ENCODE measurements around the gene PPIH. TPM values are rescaled to one million over a fixed set of nuclear protein-coding genes. Genes with fewer than 3 reads are reported as not detected.
"Not testable (repeated sequence)": the region's sequence is repeated elsewhere in the genome, so short reads cannot be mapped to it uniquely, and the experiment has no call there.

Gene PPIH
- total RNA-seq, result 16.0 and 20.9 TPM in 2 replicates

DNA sequence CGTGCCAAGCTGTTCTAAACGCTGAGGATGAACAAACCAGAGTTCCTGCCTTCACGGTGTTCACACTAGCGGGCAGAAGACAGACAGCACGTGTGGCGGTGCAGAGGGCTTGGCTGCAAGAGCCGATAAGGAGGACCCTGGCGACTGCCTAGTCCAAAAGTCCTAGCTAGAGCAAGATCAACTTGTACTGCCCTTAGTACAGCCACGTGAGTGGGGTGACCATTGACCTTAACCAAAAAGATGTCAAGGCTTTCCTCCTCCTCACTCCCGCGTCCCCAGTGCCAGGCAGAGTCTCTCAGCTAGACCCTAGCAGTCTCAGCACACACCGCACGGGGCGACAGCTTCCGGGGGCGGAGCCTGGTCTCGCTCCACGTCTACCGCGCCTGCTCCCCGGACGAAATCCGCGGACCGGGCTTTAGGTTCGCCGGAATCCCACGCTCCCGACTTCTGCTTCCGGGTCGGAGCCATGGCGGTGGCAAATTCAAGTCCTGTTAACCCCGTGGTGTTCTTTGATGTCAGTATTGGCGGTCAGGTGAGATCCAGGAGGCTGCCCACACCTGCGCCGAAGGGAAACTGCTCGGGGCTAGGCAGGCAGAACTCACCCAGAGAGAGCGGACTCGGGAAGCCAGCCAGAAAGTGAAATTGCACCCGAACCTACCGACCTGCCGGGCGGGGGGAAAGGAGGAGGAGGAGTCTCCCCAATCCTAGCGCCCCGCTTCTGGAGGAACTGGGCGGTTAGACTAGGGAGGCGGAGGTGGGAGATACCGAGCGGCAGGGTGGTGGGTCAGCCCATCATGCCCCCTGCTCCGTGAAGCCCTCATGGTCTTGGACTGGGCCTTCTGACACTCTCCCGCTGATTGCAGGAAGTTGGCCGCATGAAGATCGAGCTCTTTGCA lies at the start of gene PPIH:
PPIH (plus strand) TSS at position 443 of the 896 bp plus-strand sequence; CDS start at position 467, 24 bp downstream.
- TF ChIP-seq, protein P1, sequence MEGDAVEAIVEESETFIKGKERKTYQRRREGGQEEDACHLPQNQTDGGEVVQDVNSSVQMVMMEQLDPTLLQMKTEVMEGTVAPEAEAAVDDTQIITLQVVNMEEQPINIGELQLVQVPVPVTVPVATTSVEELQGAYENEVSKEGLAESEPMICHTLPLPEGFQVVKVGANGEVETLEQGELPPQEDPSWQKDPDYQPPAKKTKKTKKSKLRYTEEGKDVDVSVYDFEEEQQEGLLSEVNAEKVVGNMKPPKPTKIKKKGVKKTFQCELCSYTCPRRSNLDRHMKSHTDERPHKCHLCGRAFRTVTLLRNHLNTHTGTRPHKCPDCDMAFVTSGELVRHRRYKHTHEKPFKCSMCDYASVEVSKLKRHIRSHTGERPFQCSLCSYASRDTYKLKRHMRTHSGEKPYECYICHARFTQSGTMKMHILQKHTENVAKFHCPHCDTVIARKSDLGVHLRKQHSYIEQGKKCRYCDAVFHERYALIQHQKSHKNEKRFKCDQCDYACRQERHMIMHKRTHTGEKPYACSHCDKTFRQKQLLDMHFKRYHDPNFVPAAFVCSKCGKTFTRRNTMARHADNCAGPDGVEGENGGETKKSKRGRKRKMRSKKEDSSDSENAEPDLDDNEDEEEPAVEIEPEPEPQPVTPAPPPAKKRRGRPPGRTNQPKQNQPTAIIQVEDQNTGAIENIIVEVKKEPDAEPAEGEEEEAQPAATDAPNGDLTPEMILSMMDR (IDR thresholded peaks at IDR 0.05; ENCODE audit: insufficient read depth, low read depth, low read length), result peak; percentile 19
- peak within 1 kb of the TSS; percentile 94 for H3K4me3 ChIP-seq (ENCODE audit: low read depth, low read length)
- DNase-seq (ENCODE audit: low read depth), result peak; percentile 92

DNA sequence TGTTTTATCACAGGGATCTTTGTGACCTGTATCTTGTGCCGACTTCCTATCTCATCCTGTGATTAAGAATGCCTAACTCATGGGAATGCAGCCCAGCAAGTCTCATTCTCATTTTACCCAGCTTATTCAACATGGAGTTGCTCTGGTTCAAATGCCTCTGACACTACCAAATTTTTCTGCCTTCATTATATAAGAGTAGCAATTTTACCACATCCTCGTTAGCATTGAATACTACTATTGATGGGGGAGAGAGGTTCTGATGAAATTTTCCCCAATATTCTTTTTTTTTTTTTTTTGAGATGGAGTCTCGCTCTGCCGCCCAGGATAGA lies 44.5 kb upstream of the PPIH start:
- no peak overlapping the region for H3K4me3 ChIP-seq (ENCODE audit: low read depth, low read length)
- no peak for DNase-seq (ENCODE audit: low read depth)
- TF ChIP-seq, protein P1 (IDR thresholded peaks at IDR 0.05; ENCODE audit: insufficient read depth, low read depth, low read length), result no peak

DNA sequence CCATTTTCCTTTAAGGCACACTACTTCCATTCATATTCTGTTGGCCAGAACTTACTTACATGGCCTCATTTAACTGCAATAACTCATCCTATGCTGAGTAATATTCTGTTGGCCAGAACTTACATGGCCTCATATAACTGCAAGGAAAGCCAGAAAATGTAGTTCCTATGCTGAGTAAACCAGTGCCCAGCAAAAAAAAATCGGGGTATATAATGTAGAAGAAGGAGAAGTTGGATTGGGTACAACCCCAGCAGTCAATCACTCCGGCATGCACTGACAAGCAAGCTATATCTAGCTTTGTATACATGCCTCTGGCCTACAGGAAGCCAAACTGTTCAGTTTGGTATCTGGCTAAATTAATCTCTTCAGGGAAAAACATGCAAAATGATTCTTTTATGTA lies 39.4 kb upstream of the PPIH start:
- TF ChIP-seq, protein P1 (IDR thresholded peaks at IDR 0.05; ENCODE audit: insufficient read depth, low read depth, low read length), result no peak
- H3K4me3 ChIP-seq (ENCODE audit: low read depth, low read length), result no peak overlapping the region
- no peak for DNase-seq (ENCODE audit: low read depth)

DNA sequence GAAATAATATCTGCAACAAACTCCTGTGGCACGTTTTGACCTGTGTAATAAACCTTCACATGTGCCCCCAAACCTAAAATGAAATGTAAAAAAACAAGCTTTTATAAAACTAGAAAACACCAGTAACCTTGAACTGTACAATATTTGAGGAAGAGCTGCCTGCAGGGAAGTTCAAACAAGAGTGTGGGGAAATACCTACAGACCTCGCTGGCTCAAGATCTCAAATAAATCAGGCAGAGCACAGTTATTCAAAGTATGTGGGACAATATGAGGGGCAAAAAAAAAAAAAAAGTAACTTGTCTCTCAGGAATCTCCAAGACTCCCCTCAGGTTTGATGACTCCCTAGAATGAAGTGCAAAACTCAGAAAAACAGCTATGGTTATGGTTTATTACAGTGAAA lies 37.9 kb upstream of the PPIH start:
- no peak overlapping the region for H3K4me3 ChIP-seq (ENCODE audit: low read depth, low read length)
- TF ChIP-seq, protein P1 (IDR thresholded peaks at IDR 0.05; ENCODE audit: insufficient read depth, low read depth, low read length), result no peak
- DNase-seq (ENCODE audit: low read depth), result no peak

DNA sequence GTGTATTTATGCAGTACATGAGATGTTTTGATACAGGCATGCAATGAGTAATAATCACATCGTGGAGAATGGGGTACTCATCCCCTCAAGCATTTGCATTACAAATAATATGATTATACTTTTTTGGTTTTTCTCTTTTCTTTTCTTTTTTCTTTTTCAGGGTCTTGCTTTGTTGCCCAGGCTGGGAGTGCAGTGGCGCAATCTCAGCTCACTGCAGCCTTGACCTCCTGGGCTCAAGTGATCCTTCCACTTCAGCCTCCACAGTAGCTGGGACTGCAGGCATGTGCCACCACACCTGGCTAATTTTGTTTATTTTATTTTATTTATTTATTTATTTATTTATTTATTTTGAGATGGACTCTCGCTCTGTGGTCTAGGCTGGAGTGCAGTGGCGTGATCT lies 37.0 kb upstream of the PPIH start:
- DNase-seq (ENCODE audit: low read depth); H3K4me3 ChIP-seq (ENCODE audit: low read depth, low read length): not testable (repeated sequence)

DNA sequence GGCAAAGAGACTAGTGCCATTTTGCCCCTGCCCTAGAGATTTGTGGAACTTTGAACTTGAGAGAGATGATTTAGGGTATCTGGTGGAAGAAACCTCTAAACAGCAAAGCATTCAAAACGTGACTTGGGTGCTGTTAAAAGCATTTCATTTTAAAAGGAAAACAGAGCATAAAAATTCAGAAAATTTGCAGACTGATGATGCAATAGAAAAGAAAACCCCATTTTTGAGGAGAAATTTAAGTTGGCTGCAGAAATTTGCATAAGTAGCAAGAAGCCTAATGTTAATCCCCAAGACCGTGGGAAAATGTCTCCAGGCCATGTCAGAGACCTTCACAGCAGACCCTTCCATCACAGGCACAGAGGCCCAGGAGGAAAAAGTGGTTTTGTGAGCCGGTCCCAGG lies 31.0 kb upstream of the PPIH start:
- not testable (repeated sequence) for H3K4me3 ChIP-seq (ENCODE audit: low read depth, low read length); DNase-seq (ENCODE audit: low read depth)

DNA sequence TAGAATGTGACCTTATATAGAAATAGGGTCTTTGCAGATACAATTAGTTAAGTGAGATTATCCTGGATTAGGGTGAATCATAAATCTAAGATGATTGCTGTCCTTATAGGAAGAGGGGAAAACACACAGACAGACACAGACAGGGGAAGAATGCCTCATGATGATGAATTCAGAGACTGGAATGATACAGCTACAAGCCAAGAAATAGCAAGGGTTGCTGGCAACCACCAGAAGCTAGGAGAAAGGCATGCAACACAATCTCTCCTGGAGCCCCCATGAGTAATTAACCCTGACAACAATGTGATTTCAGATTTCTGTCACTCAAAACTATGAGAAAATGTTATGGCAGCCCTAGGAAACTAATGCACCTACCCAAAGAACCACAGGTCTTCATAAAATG lies 19.1 kb upstream of the PPIH start:
- no peak overlapping the region for H3K4me3 ChIP-seq (ENCODE audit: low read depth, low read length)
- DNase-seq (ENCODE audit: low read depth), result no peak
- TF ChIP-seq, protein P1 (IDR thresholded peaks at IDR 0.05; ENCODE audit: insufficient read depth, low read depth, low read length), result no peak

DNA sequence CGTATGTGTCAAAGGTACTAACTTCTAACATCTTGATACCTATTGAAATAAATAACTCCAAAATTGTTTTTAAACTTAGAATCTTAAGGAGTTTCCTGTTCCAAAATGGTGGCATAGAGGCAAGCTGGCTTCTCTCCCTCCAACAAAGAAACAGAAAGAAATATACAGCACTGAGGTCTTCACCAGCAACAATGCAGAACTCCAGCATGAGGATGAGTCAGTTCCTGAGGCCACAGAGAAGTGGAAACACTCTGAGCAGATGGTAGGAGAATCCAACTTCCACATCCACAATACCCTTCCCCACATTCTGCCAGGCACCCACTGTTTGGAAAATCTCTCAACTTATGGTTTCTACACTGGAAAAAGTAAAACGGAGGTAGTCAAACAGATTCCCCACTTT lies 12.2 kb upstream of the PPIH start:
- DNase-seq (ENCODE audit: low read depth), result no peak
- TF ChIP-seq, protein P1 (IDR thresholded peaks at IDR 0.05; ENCODE audit: insufficient read depth, low read depth, low read length), result no peak
- no peak overlapping the region for H3K4me3 ChIP-seq (ENCODE audit: low read depth, low read length)
